ENCODE results near the gene NAB2.
A peak's percentile ranks its signal among the peaks of the same experiment; 100 is the strongest.
"Not testable (repeated sequence)": the region's sequence is repeated elsewhere in the genome, so short reads cannot be mapped to it uniquely, and the experiment has no call there.

Gene NAB2

DNA sequence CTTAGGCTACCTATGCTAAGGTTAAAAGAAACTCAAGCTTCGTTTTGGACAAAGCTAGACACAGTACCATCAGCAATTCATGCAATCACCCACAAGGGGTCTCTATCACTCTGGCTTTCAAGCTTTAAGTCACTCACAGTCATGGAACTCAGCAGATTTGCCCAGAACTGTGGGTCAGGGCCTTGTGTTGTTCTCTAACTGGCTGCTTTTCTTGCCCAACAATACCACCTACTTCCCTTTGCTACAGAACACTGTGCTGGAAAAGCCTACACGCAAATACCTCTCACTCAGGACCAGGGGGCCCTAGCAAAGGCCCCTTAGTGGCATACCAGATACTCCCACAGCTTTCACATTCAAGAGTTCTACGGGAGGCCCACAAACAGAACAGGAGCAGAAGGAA lies 19.4 kb upstream of the NAB2 start:
- peak in 41 of 58 donors; percentile 9 to 72 (median 37) for DNase-seq

DNA sequence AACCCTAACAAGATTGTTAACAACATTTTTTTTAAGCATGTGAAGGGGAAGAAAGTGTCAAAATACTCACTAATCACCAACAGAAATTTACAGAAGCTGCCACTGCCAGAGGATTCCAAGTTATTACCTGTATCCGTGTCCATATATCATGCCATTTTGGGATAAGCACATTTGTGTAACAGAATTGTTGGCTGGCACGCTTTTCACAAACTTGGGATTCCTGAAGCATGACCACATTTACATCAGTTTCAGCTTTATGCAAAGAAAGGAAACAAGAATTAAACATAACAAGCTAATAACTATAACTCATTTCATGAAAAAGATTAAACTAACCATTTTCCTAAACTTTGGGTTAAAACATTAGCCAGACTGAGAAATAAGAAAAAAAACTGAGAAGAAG lies 16.3 kb upstream of the NAB2 start:
- DNase-seq: no peak

DNA sequence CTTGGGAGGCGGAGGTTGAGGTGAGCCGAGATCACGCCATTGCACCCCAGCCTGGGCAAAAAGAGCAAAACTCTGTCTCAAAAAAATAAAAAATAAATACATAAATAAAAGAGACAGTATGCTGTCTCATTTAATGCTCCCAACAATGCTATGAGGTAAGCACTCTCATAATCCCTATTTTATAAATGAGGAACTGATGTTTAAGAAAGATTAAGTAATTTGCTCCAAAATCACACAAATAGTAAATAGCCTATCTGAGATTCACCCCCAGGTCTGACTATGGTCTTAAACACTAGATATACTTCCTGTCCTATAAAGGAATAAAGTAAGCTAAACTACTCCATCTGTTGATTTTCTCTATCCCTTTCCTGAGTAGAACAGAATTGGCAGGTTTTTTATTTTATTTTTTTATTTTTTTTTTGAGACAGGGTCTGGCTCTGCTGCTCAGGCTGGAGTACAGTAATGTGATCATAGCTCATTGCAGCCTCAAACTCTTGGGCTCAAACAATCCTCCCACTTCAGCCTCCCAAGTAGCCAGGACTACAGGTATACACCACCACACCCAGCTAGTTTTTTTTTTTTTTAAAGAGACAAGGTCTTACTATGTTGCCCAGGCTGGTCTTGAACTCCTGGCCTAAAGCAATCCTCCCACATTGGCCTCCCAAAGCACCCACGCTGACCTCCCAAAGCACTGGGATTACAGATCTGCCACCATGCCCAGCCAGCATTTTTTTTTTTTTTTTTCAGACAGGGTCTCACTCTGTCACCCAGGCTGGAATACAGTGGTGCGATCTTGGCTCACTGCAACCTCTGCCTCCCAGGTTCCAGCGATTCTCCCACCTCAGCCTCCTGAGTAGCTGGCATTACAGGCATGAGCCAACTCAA lies 15.1 kb upstream of the NAB2 start:
- DNase-seq: not testable (repeated sequence)

DNA sequence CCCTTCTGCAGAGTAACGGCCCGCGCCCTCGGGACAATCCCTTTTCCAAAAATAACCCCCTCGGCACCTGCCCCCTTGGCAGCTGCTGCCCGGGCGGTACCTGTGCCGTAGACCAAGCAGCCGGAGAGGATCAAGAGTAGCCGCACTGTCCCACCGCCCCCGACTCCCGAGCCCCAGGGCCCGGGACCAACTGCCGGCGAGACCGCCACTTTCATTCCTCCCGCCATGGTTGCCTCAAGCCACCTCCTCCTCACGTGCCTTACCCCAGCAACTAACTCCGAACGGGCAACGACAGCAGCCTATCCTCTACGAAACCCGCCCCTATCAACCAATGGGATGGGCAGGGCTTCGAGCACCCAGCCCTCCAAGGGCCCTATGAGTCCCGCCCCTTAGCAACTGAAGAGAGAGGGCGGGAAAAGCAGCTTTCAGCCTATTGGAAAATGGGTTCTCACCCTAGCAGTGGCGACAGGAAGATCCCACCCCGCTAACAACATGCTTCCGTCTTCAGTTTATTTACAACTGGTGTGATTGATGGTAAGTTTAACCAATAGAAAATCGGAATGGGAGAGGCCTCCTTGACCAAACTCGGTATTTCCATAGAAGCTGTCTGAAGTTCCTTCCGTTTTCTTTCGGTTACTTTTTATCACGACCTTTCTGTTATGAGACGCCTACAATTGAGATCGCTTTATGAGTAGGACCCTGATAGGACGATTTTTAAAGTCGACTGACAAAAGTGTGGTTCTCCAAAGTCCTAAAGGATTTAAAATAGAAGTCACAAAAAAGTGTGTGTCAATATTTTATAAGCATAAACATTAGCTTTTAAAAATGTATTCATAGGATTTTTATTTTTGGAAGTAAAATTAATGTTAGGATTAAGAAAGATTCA lies 10.2 kb upstream of the NAB2 start, which contains the start of gene NEMP1:
Gene NEMP1 (minus strand): TSS at position 273 of the 886 bp plus-strand sequence. CDS start 46 bp downstream, at position 227.
- peak; percentile 66 to 100 (median 98) for DNase-seq

DNA sequence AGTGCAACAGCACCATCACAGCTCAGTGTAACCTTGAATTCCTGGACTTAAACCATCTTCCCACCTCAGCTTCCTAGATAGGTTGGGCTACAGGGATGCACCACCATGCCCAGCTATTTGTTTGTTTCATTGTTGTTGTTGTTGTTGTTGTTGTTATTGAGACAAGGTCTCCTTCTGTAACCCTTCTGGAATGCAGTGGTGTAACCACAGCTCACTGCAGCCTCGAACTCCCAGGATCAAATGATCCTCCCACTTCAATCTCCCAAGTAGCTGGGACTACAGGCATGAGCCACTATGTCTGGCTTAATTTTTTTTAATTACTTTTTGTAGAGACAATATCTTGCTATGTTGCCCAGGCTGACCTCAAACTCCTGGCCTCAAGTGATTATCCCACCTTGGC lies 9.1 kb upstream of the NAB2 start:
- DNase-seq: no peak

DNA sequence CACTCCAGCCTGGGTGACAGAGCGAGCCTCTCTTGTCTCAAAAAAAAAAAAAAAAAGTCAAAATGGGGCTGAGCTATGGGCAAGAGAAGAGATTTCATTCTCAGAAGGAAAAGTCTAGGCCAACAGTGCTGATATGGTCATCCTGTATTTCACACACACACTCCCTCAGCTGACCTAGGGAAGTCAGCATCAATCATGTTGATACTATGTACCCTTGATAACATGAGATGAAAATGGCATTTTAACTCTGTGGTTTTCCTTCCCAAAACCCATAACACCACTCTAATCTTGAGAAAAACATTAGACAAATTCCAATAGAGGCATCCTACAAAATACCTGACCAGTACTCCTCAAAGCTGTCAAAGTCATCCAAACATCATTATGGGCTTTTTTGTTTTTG lies 8.1 kb upstream of the NAB2 start:
- no peak for DNase-seq

DNA sequence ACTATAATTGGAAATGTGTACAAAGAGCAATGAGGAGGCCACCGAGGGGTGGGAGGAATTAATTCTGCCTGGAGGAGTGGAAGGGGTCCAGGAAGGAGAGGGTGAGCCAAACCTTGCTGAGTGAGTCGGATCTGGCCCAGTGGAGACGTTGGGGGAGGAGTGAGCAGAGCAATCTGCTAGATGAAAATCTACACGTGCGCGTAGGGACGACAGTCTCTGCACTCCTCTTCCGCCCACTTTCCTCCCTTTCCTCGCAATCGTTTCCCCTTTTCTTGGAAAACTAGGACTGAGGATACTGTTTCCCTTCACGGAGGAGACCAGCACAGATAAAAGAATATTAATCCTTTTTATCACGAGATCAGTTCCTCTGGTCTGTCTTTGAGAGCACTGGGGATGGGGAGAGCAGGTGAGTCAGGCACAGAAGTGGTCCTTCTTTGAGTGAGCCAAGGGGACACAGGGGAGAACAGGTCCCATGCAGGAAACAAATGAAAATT lies 2.9 kb upstream of the NAB2 start:
- DNase-seq: peak in 17 of 58 donors; percentile 6 to 46 (median 20)

DNA sequence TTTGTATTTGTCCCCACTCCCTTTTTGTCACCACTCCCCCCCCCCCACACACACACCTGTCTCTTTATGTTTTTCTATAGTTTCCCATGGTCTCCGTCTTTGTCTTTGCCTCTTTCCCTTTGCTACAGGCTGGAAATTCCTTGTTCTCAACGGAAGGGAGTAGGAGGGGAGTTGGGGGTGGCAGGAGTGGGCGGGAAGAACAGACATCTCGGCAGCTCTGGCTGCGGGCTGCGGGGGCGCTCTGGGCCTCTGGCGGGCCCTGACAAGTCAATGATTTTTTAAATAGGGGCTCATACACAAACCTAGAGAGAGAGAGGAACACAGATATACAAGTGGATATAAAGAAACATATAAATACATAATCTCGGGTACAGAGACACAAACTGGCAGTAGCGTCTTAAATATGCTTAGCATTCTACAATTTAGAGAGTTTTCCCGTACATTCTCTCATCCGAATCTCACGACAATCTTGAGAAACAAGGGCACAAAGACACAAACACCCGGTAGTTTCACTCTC lies 2.4 kb upstream of the NAB2 start:
- peak in 42 of 58 donors; percentile 9 to 67 (median 38) for DNase-seq

DNA sequence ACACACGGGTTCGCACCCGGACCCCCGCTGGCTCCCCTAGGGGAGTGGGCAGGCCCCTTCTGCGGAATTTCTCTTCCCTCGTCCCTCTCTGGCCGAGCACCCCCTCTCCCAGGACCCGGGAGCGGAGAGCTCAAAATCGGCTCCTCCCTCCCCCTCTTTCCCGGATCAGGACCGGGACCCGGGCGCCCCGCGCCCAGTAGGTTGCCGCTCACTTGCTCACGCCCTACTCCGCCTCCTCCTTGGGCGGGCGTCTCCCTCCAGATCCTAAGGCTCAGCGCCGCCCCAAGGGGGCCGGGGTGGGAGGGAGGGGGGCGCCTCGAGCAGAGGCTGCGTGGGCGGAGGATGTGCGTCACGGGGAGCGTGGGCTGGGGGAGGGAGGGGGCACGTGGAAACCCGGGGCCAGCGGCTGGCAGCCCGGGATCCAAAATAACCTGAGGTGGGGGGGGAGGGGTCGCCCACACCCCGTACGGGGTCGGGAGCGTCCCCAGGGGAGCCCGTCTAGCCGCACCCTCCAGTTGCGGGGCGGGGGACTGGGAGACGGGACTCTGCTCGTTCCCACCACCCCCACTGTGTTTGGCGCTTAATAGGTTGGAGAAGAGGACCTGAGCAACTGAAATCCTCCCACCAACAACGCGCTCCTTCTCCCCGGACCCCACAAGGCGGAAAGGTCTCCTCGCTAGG lies 1.8 kb upstream of the NAB2 start:
- DNase-seq: peak in 52 of 58 donors; percentile 6 to 79 (median 60)

DNA sequence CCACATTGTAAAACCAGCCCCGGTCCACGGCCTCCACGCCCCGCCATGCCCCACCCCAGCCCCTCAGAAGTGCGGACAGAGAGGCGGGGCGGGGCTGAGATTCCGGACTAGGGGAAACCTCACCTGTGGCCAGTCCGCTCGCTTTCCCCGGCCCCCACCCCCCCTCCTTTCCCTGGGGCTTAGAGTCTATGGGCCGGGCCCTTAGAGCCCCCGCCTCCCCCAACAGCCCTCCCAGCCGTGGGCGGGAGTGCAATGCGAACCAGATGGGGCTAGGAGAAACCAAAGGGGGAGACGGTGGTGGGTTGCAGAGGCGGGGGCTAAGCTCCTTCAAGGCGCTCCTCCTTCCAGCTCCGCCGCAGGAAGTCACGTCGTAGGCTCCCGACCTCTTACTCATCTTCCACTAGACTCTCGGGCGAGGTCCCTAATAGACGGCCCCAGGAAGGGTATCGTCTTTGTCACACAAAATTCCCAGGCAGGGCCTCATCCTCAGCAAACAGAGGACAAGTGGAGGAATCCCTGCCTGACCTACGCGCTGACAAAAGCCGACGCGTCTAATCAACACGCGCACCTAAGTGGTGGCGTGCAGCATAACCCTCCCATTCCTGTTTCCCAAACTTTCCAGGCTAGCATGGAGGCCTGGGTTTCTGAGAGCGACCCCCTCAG lies 1.1 kb upstream of the NAB2 start:
- DNase-seq: peak in 31 of 58 donors; percentile 25 to 72 (median 47)

DNA sequence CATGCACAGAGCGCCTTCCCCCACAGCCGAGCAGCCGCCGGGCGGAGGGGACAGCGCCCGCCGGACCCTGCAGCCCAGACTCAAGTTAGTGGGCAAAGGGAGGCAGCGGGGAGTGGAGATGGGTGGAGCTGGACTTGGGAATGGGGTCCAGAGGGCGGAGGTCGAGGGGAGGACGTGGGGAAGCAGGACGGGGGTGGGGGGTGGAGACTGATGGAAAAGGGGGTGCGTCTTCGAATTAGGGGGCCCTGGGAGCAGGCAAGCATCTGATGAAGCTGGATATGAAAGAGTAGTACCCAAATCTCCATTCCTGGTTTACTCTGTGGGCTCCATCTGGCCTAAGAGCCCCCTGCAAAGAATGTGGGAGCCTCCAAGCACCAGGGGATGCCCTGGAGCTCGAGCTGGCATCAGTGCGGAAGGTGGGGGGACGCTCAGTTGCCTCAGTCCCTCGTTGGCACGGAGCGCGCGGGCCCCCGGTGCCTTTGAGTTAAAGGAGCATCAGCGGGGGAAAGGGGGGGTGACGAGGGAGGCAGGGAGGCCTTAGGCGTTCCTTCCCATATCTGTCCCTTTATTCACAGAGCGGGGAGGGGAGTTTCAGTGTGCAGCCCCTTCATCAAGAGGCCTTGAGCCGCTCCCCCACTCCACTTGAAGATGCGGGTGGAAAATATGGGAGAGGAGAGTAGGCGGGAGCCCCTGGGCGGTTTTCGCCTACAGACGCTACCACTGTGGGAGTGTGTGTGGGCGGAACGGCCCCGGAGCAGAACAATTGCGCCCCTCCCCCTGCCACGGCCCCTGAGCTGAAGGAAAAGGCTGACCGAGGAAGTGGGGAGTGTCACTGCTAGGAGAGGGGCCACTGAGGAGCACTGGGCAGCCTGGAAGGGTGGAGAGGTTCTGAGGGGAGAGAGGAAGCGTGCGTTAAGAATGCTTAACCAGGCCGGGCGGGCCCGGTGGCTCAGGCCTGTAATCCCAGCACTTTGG lies 644 bp downstream of the NAB2 start:
- DNase-seq: peak in 51 of 58 donors; percentile 17 to 70 (median 49)

DNA sequence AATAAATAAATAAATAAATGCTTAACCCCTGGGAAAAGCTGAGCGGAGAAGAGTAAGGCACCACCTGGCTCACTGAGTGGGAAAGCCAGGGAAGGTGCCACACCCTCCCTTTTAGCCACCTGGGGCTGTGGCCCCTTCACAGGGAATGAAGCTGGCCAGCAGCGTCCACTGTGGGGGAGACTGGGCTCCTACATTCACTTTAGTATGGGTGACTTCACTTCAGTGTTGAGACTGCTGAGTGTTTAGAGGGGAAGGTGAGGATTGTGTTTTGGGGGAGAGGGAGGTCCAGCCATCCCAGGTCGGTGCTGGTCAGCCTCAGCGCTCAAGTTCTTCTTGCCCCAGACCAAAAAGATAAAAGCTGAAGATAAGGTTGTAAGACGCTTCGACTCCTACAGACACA lies 1.6 kb downstream of the NAB2 start:
- no peak for DNase-seq

DNA sequence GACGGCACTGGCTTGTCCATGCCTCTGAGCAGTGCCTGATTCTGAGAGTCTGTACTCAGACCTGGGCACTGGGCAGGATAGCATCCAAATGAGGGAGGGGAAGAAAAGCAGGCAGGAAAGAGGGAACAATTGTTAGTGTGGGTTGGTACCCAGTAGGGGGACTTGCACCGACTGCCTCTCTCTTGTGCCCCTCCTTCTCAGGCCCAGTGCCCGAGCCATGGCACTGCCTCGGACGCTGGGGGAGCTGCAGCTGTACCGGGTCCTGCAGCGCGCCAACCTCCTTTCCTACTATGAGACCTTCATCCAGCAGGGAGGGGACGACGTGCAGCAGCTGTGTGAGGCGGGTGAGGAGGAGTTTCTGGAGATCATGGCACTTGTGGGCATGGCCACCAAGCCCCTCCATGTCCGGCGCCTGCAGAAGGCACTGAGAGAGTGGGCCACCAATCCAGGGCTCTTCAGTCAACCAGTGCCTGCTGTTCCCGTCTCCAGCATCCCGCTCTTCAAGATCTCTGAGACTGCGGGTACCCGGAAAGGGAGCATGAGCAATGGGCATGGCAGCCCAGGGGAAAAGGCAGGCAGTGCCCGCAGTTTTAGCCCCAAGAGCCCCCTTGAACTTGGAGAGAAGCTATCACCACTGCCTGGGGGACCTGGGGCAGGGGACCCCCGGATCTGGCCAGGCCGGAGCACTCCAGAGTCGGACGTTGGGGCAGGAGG lies 2.2 kb downstream of the NAB2 start:
- DNase-seq: peak in 51 of 58 donors; percentile 11 to 73 (median 50)

DNA sequence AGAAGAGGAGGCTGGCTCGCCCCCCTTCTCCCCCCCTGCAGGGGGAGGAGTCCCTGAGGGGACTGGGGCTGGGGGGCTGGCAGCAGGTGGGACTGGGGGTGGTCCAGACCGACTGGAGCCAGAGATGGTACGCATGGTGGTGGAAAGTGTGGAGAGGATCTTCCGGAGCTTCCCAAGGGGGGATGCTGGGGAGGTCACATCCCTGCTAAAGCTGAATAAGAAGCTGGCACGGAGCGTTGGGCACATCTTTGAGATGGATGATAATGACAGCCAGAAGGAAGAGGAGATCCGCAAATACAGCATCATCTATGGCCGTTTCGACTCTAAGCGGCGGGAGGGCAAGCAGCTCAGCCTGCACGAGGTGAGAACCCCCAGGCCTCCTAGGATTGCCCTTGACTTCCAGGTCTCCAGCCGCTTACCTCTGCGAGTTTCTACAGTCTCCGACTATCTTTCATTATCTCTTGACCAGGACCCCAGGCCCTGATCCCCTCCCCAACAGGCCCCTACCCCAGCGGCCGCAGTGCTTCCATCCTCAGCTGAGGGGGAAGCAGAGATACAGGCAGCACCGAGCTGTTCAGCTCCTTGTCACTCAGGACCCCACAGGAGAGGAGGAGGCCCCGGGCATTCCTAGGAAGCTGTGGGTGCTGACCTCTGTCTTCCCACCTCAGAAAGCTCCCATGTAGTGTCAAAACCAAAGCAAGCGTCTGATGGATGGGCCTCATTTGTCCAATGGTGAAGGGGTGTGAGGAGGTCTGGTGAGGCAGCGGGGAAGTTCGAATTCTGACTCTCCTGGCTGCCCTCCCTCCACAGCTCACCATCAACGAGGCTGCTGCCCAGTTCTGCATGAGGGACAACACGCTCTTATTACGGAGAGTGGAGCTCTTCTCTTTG lies 3.0 kb downstream of the NAB2 start:
- DNase-seq: no peak

DNA sequence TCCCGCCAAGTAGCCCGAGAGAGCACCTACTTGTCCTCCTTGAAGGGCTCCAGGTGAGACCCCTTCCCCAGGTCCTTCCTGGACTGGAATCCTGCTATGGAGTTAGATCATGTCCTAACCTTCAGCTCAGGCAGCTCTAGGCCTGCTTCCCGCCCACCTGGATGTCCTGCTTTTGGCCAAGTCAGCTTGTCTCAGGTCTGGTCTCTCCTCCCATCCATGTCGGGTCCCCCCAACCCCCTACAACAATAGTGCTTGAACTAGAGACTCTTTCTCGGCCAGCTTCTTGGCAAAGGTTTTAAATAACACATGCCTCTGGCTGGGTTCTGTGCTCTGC lies 3.6 kb downstream of the NAB2 start:
- DNase-seq: no peak

DNA sequence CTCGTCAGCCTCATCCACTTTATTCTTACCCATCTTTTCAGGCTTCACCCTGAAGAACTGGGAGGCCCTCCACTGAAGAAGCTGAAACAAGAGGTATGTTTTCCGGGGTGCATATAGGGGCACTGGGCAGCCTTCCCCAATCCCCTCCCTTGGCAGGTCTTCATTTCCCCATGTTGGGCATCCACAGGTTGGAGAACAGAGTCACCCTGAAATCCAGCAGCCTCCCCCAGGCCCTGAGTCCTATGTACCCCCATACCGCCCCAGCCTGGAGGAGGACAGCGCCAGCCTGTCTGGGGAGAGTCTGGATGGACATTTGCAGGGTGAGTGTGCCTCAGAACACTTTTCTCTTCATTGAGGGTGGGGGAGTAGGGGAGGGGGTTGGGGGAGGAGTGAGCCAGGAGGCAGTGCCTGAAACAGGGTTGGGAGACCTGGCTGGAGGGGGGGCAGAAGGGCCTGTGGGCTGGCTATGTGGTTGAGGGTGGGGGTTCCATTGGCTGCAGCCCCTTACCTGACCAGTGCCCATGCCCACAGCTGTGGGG lies 4.0 kb downstream of the NAB2 start:
- no peak for DNase-seq

All from anterior cingulate cortex (tissue), 58 donors.